Activated CD8-positive, alpha-beta memory T cell treated with anti-CD3 and anti-CD28 coated beads for 24 hours (primary cell): ENCODE results near the gene HCN2.
A peak's percentile ranks its signal among the peaks of the same experiment; 100 is the strongest.

Experiments
- DNase-seq: peaks from one replicate; pipeline ENCODE4 v3.0.0-alpha.2; 2020

HCN2 gene

GRCh38 chr19:589693-590395, at the start of gene HCN2:
HCN2 (plus strand) TSS chr19:589881; CDS start chr19:589946, 65 bp downstream.
- DNase-seq, result no peak

GRCh38 chr19:540867-541637, 48.6 kb upstream of the HCN2 start:
- no peak for DNase-seq

GRCh38 chr19:541699-542098, 48.0 kb upstream of the HCN2 start:
- no peak for DNase-seq

GRCh38 chr19:542173-542866, 47.4 kb upstream of the HCN2 start:
- DNase-seq, result no peak

- peak; percentile 88 for DNase-seq
Observed at GRCh38 chr19:543910-544608, 45.6 kb upstream of the HCN2 start, which contains the start of gene GZMM. GZMM (plus strand) TSS chr19:544053; CDS start chr19:544072, 19 bp downstream.

- no peak for DNase-seq
Observed at GRCh38 chr19:547117-547516, 42.6 kb upstream of the HCN2 start.

GRCh38 chr19:547836-548720, 41.6 kb upstream of the HCN2 start:
- DNase-seq, result no peak

- no peak for DNase-seq
Observed at GRCh38 chr19:548886-549830, 40.5 kb upstream of the HCN2 start.

- DNase-seq, result no peak
Observed at GRCh38 chr19:554817-555216, 34.9 kb upstream of the HCN2 start.

GRCh38 chr19:555474-555808, 34.2 kb upstream of the HCN2 start:
- DNase-seq, result no peak

- no peak for DNase-seq
Observed at GRCh38 chr19:556611-557382, 32.9 kb upstream of the HCN2 start.

GRCh38 chr19:558770-559439, 30.8 kb upstream of the HCN2 start:
- DNase-seq, result no peak

- no peak for DNase-seq
Observed at GRCh38 chr19:560121-560520, 29.6 kb upstream of the HCN2 start.

- DNase-seq, result no peak
Observed at GRCh38 chr19:566403-566802, 23.3 kb upstream of the HCN2 start.

- DNase-seq, result no peak
Observed at GRCh38 chr19:566844-567243, 22.8 kb upstream of the HCN2 start.

- DNase-seq, result no peak
Observed at GRCh38 chr19:567296-567900, 22.3 kb upstream of the HCN2 start.

GRCh38 chr19:570251-570686, 19.4 kb upstream of the HCN2 start:
- no peak for DNase-seq

- peak; percentile 79 for DNase-seq
Observed at GRCh38 chr19:570937-571565, 18.6 kb upstream of the HCN2 start.

GRCh38 chr19:571566-571974, 18.1 kb upstream of the HCN2 start:
- DNase-seq, result no peak
